ELR (cell line): Measurements from ENCODE around the gene ANXA11.

Experiments used
- DNase-seq: peaks from one replicate; pipeline ENCODE4 v3.0.0-alpha.2; 2015; ENCODE audit warnings: low read depth

ANXA11 gene

DNA sequence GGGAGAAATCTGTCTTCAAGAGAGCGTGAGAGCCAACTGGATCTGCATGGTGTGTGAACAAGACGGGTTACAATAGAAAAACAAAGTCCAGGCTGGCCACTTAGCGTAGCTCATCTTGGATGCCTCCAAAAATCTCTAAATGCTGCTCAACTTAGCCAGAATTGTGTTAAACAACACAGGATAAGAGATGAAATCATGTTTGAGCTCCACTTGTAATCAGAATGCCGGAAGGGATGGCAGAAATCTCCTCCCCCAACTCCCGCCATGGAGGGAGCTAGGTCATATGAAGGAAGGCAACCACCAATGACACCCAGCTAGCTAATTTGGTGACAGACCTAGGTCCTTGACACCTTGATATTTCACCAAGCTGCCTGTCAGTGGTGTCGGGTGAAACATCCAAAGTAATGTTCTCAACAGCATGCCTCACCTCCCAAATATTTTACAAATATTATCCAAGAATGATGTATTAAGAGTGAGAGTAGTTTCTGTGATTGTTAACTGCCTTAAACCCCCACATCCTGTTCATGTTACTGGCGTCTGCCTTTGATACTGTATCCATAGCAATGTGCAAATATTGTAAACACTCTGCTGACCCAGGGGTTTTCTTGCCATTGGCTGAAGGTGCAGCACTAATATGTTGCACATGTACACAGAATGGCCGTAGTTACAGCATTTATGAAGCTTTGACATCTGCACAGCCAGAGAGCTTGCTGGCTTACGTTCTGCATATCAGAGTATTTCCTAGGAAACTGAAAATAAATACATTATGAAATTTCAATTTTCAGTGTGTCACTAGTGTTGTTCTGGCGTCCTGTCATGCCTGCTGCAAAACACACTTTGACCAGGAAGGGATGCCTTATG is 101.0 kb downstream of the ANXA11 start:
- DNase-seq: peak; percentile 56
